Neural crest cell (in vitro differentiated cells): ENCODE measurements around the gene CASP10. TPM values are rescaled to one million over a fixed set of nuclear protein-coding genes. Genes with fewer than 3 reads are reported as not detected.
"Not testable (repeated sequence)": the region's sequence is repeated elsewhere in the genome, so short reads cannot be mapped to it uniquely, and the experiment has no call there.

Source experiments
- DNase-seq: peaks from one replicate; pipeline ENCODE4 v3.0.0; 2021; ENCODE audit warnings: low read depth, mixed read lengths, low spot score
- H3K27ac Mint-ChIP-seq: one replicate; pipeline ENCODE4 v1.8.0; 2021; ENCODE audit warnings: mild to moderate bottlenecking, mixed read lengths; ENCODE audit not compliant: unreplicated experiment
- H3K27me3 Mint-ChIP-seq: 2 replicates; pipeline ENCODE4 v1.8.0; 2021; ENCODE audit warnings: low read depth, mild to moderate bottlenecking, mixed read lengths
- H3K36me3 Mint-ChIP-seq: 2 replicates; pipeline ENCODE4 v1.8.0; 2021; ENCODE audit warnings: low read depth, mild to moderate bottlenecking, mixed read lengths
- H3K4me1 Mint-ChIP-seq: 2 replicates; pipeline ENCODE4 v1.8.0; 2021; ENCODE audit warnings: mixed read lengths
- H3K4me3 Mint-ChIP-seq: one replicate; pipeline ENCODE4 v1.8.0; 2021; ENCODE audit warnings: mild to moderate bottlenecking, mixed read lengths
- H3K9me3 Mint-ChIP-seq: 2 replicates; pipeline ENCODE4 v1.8.0; 2021; ENCODE audit warnings: mixed read lengths
- CTCF ChIP-seq: fragments of 200-600 bp; sonication (generic); conservative IDR thresholded peaks from 2 replicates; pipeline ENCODE4 v1.5.0; 2021; ENCODE audit warnings: antibody characterized with exemption, mild to moderate bottlenecking
- total RNA-seq: library from RNA; stranded (reverse); gene quantifications from 2 replicates; pipeline ENCODE4 v1.2.1, GENCODE V29; 2021

The CASP10 gene
- total RNA-seq, 1 donor from 2014 or later = not detected

- H3K27ac Mint-ChIP-seq = no peak overlapping the region
- no peaks in the 10 kb centered on the region for H3K9me3 Mint-ChIP-seq
- no peak overlapping the region for H3K4me3 Mint-ChIP-seq
- no peaks in the 10 kb centered on the region for H3K36me3 Mint-ChIP-seq
- TF ChIP-seq CTCF = no peak
- DNase-seq = no peak
- no peaks in the 10 kb centered on the region for H3K27me3 Mint-ChIP-seq
- peaks cover 6% of the 10 kb centered on the region for H3K4me1 Mint-ChIP-seq
Measured at GRCh38 chr2:201138401-201138970, 44.5 kb upstream of the CASP10 start.

- not testable (repeated sequence) for H3K9me3 Mint-ChIP-seq, H3K4me1 Mint-ChIP-seq, H3K36me3 Mint-ChIP-seq, H3K4me3 Mint-ChIP-seq, DNase-seq, H3K27me3 Mint-ChIP-seq, H3K27ac Mint-ChIP-seq
Measured at GRCh38 chr2:201138986-201139781, 43.8 kb upstream of the CASP10 start.

GRCh38 chr2:201139836-201140604, 42.9 kb upstream of the CASP10 start:
- DNase-seq = no peak
- Mint-ChIP-seq H3K4me3 (no peak overlapping the region), H3K27ac (no peak overlapping the region), H3K9me3 (no peaks in the 10 kb centered on the region), H3K36me3 (no peaks in the 10 kb centered on the region), H3K27me3 (no peaks in the 10 kb centered on the region), H3K4me1 (peaks cover 6% of the 10 kb centered on the region)
- TF ChIP-seq CTCF = no peak

GRCh38 chr2:201144101-201145051, 38.6 kb upstream of the CASP10 start:
- Mint-ChIP-seq H3K4me1 (peaks cover 11% of the 10 kb centered on the region), H3K27me3 (no peaks in the 10 kb centered on the region), H3K9me3 (no peaks in the 10 kb centered on the region), H3K4me3 (no peak overlapping the region), H3K27ac (no peak overlapping the region), H3K36me3 (no peaks in the 10 kb centered on the region)
- TF ChIP-seq CTCF = no peak
- DNase-seq = no peak

- Mint-ChIP-seq H3K27ac (no peak overlapping the region), H3K4me1 (peaks cover 15% of the 10 kb centered on the region), H3K4me3 (no peak overlapping the region), H3K36me3 (peaks cover 4% of the 10 kb centered on the region), H3K9me3 (no peaks in the 10 kb centered on the region), H3K27me3 (no peaks in the 10 kb centered on the region)
- DNase-seq = no peak
- TF ChIP-seq CTCF = no peak
Measured at GRCh38 chr2:201148434-201148990, 34.4 kb upstream of the CASP10 start.
